Pulmonary artery endothelial cell (primary cell): ENCODE data around the gene CKLF. TPM values are rescaled to one million over a fixed set of nuclear protein-coding genes. Genes with fewer than 3 reads are reported as not detected.

ENCODE experiments used
- total RNA-seq: library from RNA; depleted of rRNA; stranded (reverse); fragments of >200 nt; gene quantifications from 2 replicates; pipeline ENCODE4 v1.2.3, GENCODE V29; 2014

The CKLF gene
- total RNA-seq, 1 donor from 2014 or later, result 74.6 TPM

Other genes with a start within 250 kb of the CKLF start
- 512 and 580 TPM in 2 replicates for gene CDH5, start 185.9 kb upstream of the CKLF start, total RNA-seq
- 0.26 TPM in 1 of 2 replicates, not detected in the other for gene BEAN1, start 125.3 kb upstream of the CKLF start, total RNA-seq
- 25.8 and 38.4 TPM in 2 replicates for gene TK2, start 2.5 kb upstream of the CKLF start, total RNA-seq
- 2.9 and 4.8 TPM in 2 replicates for gene CMTM1, start 13.9 kb downstream of the CKLF start, total RNA-seq
- gene CMTM2, start 26.9 kb downstream of the CKLF start, total RNA-seq, result not detected in 2 replicates
- 23.5 and 23.7 TPM in 2 replicates for gene CMTM3, start 52.1 kb downstream of the CKLF start, total RNA-seq
- 8.5 and 12.3 TPM in 2 replicates for gene CMTM4, start 144.2 kb downstream of the CKLF start, total RNA-seq
- gene DYNC1LI2, start 199.0 kb downstream of the CKLF start, total RNA-seq, result 131 and 166 TPM in 2 replicates
- 0.07 TPM in 1 of 2 replicates, not detected in the other for gene TERB1, start 249.0 kb downstream of the CKLF start, total RNA-seq